Measurements from ENCODE around the gene CERT1.

Gene CERT1

GRCh38 chr5:75463726-75464125 lies 47.7 kb downstream of the CERT1 start:
- TF ChIP-seq CTCF (IDR thresholded peaks at IDR 0.05; ENCODE audit: borderline replicate concordance, insufficient read depth, low read depth, low read length) = no peak
- no peak overlapping the region for H3K4me3 ChIP-seq (ENCODE audit: low read depth, low read length)

GRCh38 chr5:75461679-75462078 lies 49.8 kb downstream of the CERT1 start:
- no peak for TF ChIP-seq CTCF (IDR thresholded peaks at IDR 0.05; ENCODE audit: borderline replicate concordance, insufficient read depth, low read depth, low read length)
- no peak overlapping the region for H3K4me3 ChIP-seq (ENCODE audit: low read depth, low read length)

GRCh38 chr5:75460942-75461610 lies 50.4 kb downstream of the CERT1 start:
- TF ChIP-seq CTCF (IDR thresholded peaks at IDR 0.05; ENCODE audit: borderline replicate concordance, insufficient read depth, low read depth, low read length) = no peak
- H3K4me3 ChIP-seq (ENCODE audit: low read depth, low read length) = no peak overlapping the region

GRCh38 chr5:75460532-75460931 lies 50.9 kb downstream of the CERT1 start:
- no peak for TF ChIP-seq CTCF (IDR thresholded peaks at IDR 0.05; ENCODE audit: borderline replicate concordance, insufficient read depth, low read depth, low read length)
- no peak overlapping the region for H3K4me3 ChIP-seq (ENCODE audit: low read depth, low read length)

GRCh38 chr5:75457691-75458090 lies 53.7 kb downstream of the CERT1 start:
- H3K4me3 ChIP-seq (ENCODE audit: low read depth, low read length) = no peak overlapping the region
- no peak for TF ChIP-seq CTCF (IDR thresholded peaks at IDR 0.05; ENCODE audit: borderline replicate concordance, insufficient read depth, low read depth, low read length)

- no peak for TF ChIP-seq CTCF (IDR thresholded peaks at IDR 0.05; ENCODE audit: borderline replicate concordance, insufficient read depth, low read depth, low read length)
- H3K4me3 ChIP-seq (ENCODE audit: low read depth, low read length) = no peak overlapping the region
Measured at GRCh38 chr5:75457161-75457560, 54.3 kb downstream of the CERT1 start.

- H3K4me3 ChIP-seq (ENCODE audit: low read depth, low read length) = no peak overlapping the region
- no peak for TF ChIP-seq CTCF (IDR thresholded peaks at IDR 0.05; ENCODE audit: borderline replicate concordance, insufficient read depth, low read depth, low read length)
Measured at GRCh38 chr5:75450069-75450468, 61.4 kb downstream of the CERT1 start.
